Mesenchymal stem cell (in vitro differentiated cells and primary cell): ENCODE measurements around the gene SCYL2.

ENCODE experiments used
- DNase-seq: peaks from one replicate; pipeline ENCODE4 v3.0.0-alpha.2; 2013
- H2AFZ ChIP-seq: one replicate; pipeline ENCODE4 v1.6.1; 2013; ENCODE audit warnings: low read depth, mild to moderate bottlenecking, control low read depth, inconsistent platforms, low read length, moderate library complexity
- H2AK5ac ChIP-seq: 2 replicates; pipeline ENCODE4 v1.6.1; 2013; ENCODE audit warnings: low read length, moderate library complexity, mild to moderate bottlenecking, inconsistent platforms; ENCODE audit not compliant: severe bottlenecking
- H2BK120ac ChIP-seq: one replicate; pipeline ENCODE4 v1.6.1; 2013; ENCODE audit warnings: low read depth, mild to moderate bottlenecking, inconsistent platforms, low read length, moderate library complexity
- H2BK12ac ChIP-seq, 2 experiments: one replicate each; pipeline ENCODE4 v1.6.1; 2013; ENCODE audit warnings: inconsistent platforms in 2 of 2, low read length in 2 of 2, mild to moderate bottlenecking in 2 of 2, moderate library complexity in 2 of 2, control low read depth in 1 of 2
- H2BK15ac ChIP-seq: one replicate; pipeline ENCODE4 v1.6.1; 2013; ENCODE audit warnings: mild to moderate bottlenecking, low read depth, inconsistent platforms; ENCODE audit not compliant: poor library complexity, severe bottlenecking
- H2BK5ac ChIP-seq: 2 replicates; pipeline ENCODE4 v1.6.1; 2013; ENCODE audit warnings: low read depth, mild to moderate bottlenecking, low read length, control low read depth, inconsistent platforms; ENCODE audit not compliant: poor library complexity, severe bottlenecking
- H3K14ac ChIP-seq, 2 experiments: one replicate each; pipeline ENCODE4 v1.6.1; 2013; ENCODE audit warnings: inconsistent platforms in 2 of 2, low read length in 2 of 2, control low read depth in 1 of 2, mild to moderate bottlenecking in 1 of 2, moderate library complexity in 1 of 2
- H3K18ac ChIP-seq, 2 experiments: one replicate each; pipeline ENCODE4 v1.6.1; 2013; ENCODE audit warnings: inconsistent platforms in 2 of 2, low read length in 2 of 2, control low read depth in 1 of 2, low read depth in 1 of 2, mild to moderate bottlenecking in 1 of 2
- H3K23ac ChIP-seq, 2 experiments: one replicate each; pipeline ENCODE4 v1.6.1; 2013; ENCODE audit warnings: inconsistent platforms in 2 of 2, low read length in 2 of 2, mild to moderate bottlenecking in 2 of 2, moderate library complexity in 2 of 2, control low read depth in 1 of 2
- H3K27ac ChIP-seq: 2 replicates; pipeline ENCODE4 v1.5.1; 2013; ENCODE audit warnings: mild to moderate bottlenecking, moderate library complexity, low read length, control low read depth, inconsistent platforms; ENCODE audit not compliant: poor library complexity, severe bottlenecking
- H3K27me3 ChIP-seq, 2 experiments: 2 replicates each; pipeline versions ENCODE4 v1.6.1 to v1.7.0; 2013; ENCODE audit warnings: low read length in 2 of 2, mild to moderate bottlenecking in 2 of 2, moderate library complexity in 2 of 2, control low read depth in 1 of 2, inconsistent platforms in 1 of 2; ENCODE audit not compliant: control insufficient read depth in 1 of 2, insufficient read depth in 1 of 2
- H3K36me3 ChIP-seq, 2 experiments: 2 replicates each; pipeline versions ENCODE4 v1.6.1 to v1.7.0; 2013; ENCODE audit warnings: low read length in 2 of 2, control low read depth in 1 of 2, inconsistent platforms in 1 of 2, low read depth in 1 of 2, mild to moderate bottlenecking in 1 of 2; ENCODE audit not compliant: insufficient read depth in 2 of 2, control insufficient read depth in 1 of 2
- H3K4ac ChIP-seq, 2 experiments: one replicate each; pipeline ENCODE4 v1.6.1; 2013; ENCODE audit warnings: inconsistent platforms in 2 of 2, low read length in 2 of 2, mild to moderate bottlenecking in 2 of 2, moderate library complexity in 2 of 2, control low read depth in 1 of 2, low read depth in 1 of 2
- H3K4me1 ChIP-seq: 2 replicates; pipeline ENCODE4 v1.6.1; 2013; ENCODE audit warnings: low read depth, low read length, control low read depth; ENCODE audit not compliant: control insufficient read depth, insufficient read depth
- H3K4me2 ChIP-seq: 2 replicates; pipeline ENCODE4 v1.6.1; 2013; ENCODE audit warnings: low read length, mild to moderate bottlenecking, inconsistent platforms; ENCODE audit not compliant: poor library complexity, severe bottlenecking
- H3K4me3 ChIP-seq, 2 experiments: 2 replicates each; pipeline versions ENCODE4 v1.5.1 to v1.7.0; 2013; ENCODE audit warnings: low read length in 2 of 2, mild to moderate bottlenecking in 2 of 2, control low read depth in 1 of 2, low read depth in 1 of 2; ENCODE audit not compliant: insufficient read depth in 1 of 2
- H3K79me1 ChIP-seq: replicated peaks from 2 replicates; pipeline ENCODE4 v1.6.1; 2013; ENCODE audit warnings: mild to moderate bottlenecking, control low read depth, low read length, inconsistent platforms; ENCODE audit not compliant: poor library complexity, severe bottlenecking
- H3K9ac ChIP-seq: 2 replicates; pipeline ENCODE4 v1.7.0; 2013; ENCODE audit warnings: mild to moderate bottlenecking, low read length, moderate library complexity
- H3K9me3 ChIP-seq: 2 replicates; pipeline ENCODE4 v1.7.0; 2013; ENCODE audit warnings: mild to moderate bottlenecking, low read length; ENCODE audit not compliant: control insufficient read depth
- H4K8ac ChIP-seq: one replicate; pipeline ENCODE4 v1.6.1; 2013; ENCODE audit warnings: inconsistent platforms, mild to moderate bottlenecking, low read length, moderate library complexity
- H4K91ac ChIP-seq: one replicate; pipeline ENCODE4 v1.6.1; 2013; ENCODE audit warnings: mild to moderate bottlenecking, low read length, inconsistent platforms
- WGBS: methylation state at CpG from one replicate; pipeline ENCODE4 v1.1.7; 2013; ENCODE audit warnings: mixed read lengths; 5-methylcytosine and 5-hydroxymethylcytosine counted together

Gene SCYL2

GRCh38 chr12:100382338-100382737 is 115.4 kb downstream of the SCYL2 start:
- no peaks in the 10 kb centered on the region for H3K27me3 ChIP-seq
- no peak for DNase-seq
- no peaks in the 10 kb centered on the region for H3K36me3 ChIP-seq
- no peaks in the 10 kb centered on the region for H3K79me1 ChIP-seq
- H3K9ac ChIP-seq = no peak overlapping the region
- no peak overlapping the region for H3K4me3 ChIP-seq
- H2BK120ac ChIP-seq = no peak overlapping the region
- no peak overlapping the region for H3K27ac ChIP-seq
- H3K18ac ChIP-seq = no peak overlapping the region
- H2BK12ac ChIP-seq = no peak overlapping the region
- H2AK5ac ChIP-seq = no peak overlapping the region
- no peak overlapping the region for H2AFZ ChIP-seq
- H3K23ac ChIP-seq = no peak overlapping the region
- H3K4me2 ChIP-seq = no peak overlapping the region
- H2BK5ac ChIP-seq = no peak overlapping the region
- no peaks in the 10 kb centered on the region for H3K9me3 ChIP-seq
- no peak overlapping the region for H3K14ac ChIP-seq
- H3K4me1 ChIP-seq = no peaks in the 10 kb centered on the region
- H2BK15ac ChIP-seq = no peak overlapping the region
- no peak overlapping the region for H3K4ac ChIP-seq
- 80% methylated on average over 4 of the region's 6 CpGs for WGBS
- H4K91ac ChIP-seq = no peak overlapping the region
- no peak overlapping the region for H4K8ac ChIP-seq

DNA sequence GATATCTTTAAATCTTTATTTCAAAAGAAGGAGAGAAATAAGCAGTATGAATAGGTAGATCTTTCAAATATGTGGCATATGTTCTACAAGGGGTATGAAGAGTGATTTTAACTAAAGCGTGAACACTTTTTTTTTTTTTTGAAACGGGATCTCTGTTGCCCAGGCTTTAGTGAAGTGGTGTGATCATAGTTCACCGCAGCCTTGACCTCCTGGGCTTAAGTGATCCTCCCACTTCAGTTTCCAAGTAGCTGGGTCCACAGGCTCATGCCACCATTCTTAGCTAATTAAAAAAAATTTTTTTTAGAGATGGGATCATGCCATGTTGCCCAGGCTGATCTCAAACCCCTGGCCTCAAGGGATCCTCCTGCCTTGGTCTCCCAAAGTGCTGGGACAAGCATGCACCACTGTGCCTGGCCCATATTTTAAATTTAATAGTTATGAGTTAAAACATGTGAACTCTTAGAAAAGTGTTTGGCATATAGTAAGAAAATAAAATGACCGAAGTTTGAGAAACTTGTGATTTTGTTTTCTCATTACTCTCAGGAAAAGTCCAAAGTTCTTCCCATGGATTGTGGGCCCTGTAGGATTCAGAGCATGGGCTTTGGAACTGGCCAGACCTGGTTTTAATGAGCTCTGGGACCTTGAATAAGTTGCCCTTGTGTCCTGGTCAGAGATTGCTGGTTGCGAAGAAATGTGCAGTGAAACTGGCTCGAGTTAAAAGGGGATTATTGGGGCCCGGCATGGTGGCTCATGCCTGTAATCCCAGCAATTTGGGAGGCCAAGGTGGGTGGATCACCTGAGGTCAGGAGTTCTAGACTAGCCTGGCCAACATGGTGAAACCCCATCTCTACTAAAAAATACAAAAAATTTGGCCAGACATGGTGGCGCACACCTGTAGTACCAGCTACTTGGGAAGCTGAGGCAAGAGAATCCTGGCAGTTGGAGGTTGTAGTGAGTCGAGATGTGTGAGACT is 116.9 kb downstream of the SCYL2 start:
- Histone ChIP-seq H3K14ac (no peak overlapping the region), H4K91ac (no peak overlapping the region), H4K8ac (no peak overlapping the region), H2AFZ (no peak overlapping the region), H3K4ac (no peak overlapping the region), H2AK5ac (no peak overlapping the region), H3K9ac (no peak overlapping the region), H3K9me3 (no peaks in the 10 kb centered on the region), H3K4me2 (no peak overlapping the region), H3K27me3 (peaks cover 0 to 5% of the 10 kb centered on the region in 2 experiments), H3K4me3 (no peak overlapping the region), H2BK15ac (no peak overlapping the region), H3K36me3 (no peaks in the 10 kb centered on the region), H2BK120ac (no peak overlapping the region), H3K4me1 (no peaks in the 10 kb centered on the region), H3K23ac (no peak overlapping the region), H3K18ac (no peak overlapping the region), H2BK12ac (no peak overlapping the region), H2BK5ac (no peak overlapping the region), H3K27ac (no peak overlapping the region), H3K79me1 (no peaks in the 10 kb centered on the region)
- no peak for DNase-seq
- WGBS = 87% methylated on average over 6 of the region's 9 CpGs

GRCh38 chr12:100384559-100384935 is 117.6 kb downstream of the SCYL2 start:
- no peak overlapping the region for H3K4ac ChIP-seq
- H4K91ac ChIP-seq = no peak overlapping the region
- H3K36me3 ChIP-seq = no peaks in the 10 kb centered on the region
- H2AFZ ChIP-seq = no peak overlapping the region
- DNase-seq = no peak
- no peak overlapping the region for H3K27ac ChIP-seq
- H2BK5ac ChIP-seq = no peak overlapping the region
- H2BK120ac ChIP-seq = no peak overlapping the region
- H2BK15ac ChIP-seq = no peak overlapping the region
- no peaks in the 10 kb centered on the region for H3K79me1 ChIP-seq
- no peak overlapping the region for H3K9ac ChIP-seq
- H4K8ac ChIP-seq = no peak overlapping the region
- H3K23ac ChIP-seq = no peak overlapping the region
- no peak overlapping the region for H3K18ac ChIP-seq
- no peaks in the 10 kb centered on the region for H3K9me3 ChIP-seq
- 72% methylated on average over 5 of the region's 5 CpGs for WGBS
- H3K27me3 ChIP-seq = peaks cover 0 to 5% of the 10 kb centered on the region in 2 experiments
- H3K14ac ChIP-seq = no peak overlapping the region
- H2AK5ac ChIP-seq = no peak overlapping the region
- no peak overlapping the region for H2BK12ac ChIP-seq
- no peaks in the 10 kb centered on the region for H3K4me1 ChIP-seq
- H3K4me2 ChIP-seq = no peak overlapping the region
- H3K4me3 ChIP-seq = no peak overlapping the region

- no peak overlapping the region for H3K14ac ChIP-seq
- no peak overlapping the region for H3K4me3 ChIP-seq
- 78% methylated on average over 1 of the region's 5 CpGs for WGBS
- no peak overlapping the region for H2BK12ac ChIP-seq
- no peak overlapping the region for H2BK15ac ChIP-seq
- H4K8ac ChIP-seq = no peak overlapping the region
- peaks cover 0 to 5% of the 10 kb centered on the region in 2 experiments for H3K27me3 ChIP-seq
- H2AK5ac ChIP-seq = no peak overlapping the region
- H3K4me1 ChIP-seq = no peaks in the 10 kb centered on the region
- no peak for DNase-seq
- H3K18ac ChIP-seq = no peak overlapping the region
- no peak overlapping the region for H3K9ac ChIP-seq
- no peak overlapping the region for H2AFZ ChIP-seq
- no peak overlapping the region for H3K23ac ChIP-seq
- no peaks in the 10 kb centered on the region for H3K79me1 ChIP-seq
- no peak overlapping the region for H2BK5ac ChIP-seq
- no peak overlapping the region for H3K4me2 ChIP-seq
- no peak overlapping the region for H3K4ac ChIP-seq
- H2BK120ac ChIP-seq = no peak overlapping the region
- H3K27ac ChIP-seq = no peak overlapping the region
- H3K9me3 ChIP-seq = no peaks in the 10 kb centered on the region
- no peaks in the 10 kb centered on the region for H3K36me3 ChIP-seq
- H4K91ac ChIP-seq = no peak overlapping the region
Measured at GRCh38 chr12:100388382-100388781, 121.4 kb downstream of the SCYL2 start.
